ENCODE measurements around the gene CHMP3.

GRCh38 chr2:86498468-86499260 lies 64.6 kb downstream of the CHMP3 start:
- TF ChIP-seq CTCF (IDR thresholded peaks at IDR 0.05) (no peak), POLR2A (IDR thresholded peaks at IDR 0.05) (no peak), POLR2AphosphoS5 (IDR thresholded peaks at IDR 0.05) (no peak), EP300 (IDR thresholded peaks at IDR 0.05) (no peak)

Measured in gastroesophageal sphincter (tissue), 3 donors.